Esophagus mucosa (tissue), 1 donor: ENCODE measurements around the gene DUSP15. TPM values are rescaled to one million over a fixed set of nuclear protein-coding genes. Genes with fewer than 3 reads are reported as not detected.
"Not testable (repeated sequence)": the region's sequence is repeated elsewhere in the genome, so short reads cannot be mapped to it uniquely, and the experiment has no call there.

Source experiments
- ATAC-seq: fragments of 200-7000 bp; cut with Tn5 transposase; one replicate; pipeline ENCODE4 v1.9.1; 2020
- total RNA-seq: library from RNA; stranded (reverse); gene quantifications from one replicate; pipeline ENCODE4 v1.2.4, GENCODE V29; 2023
- donor health status: DM: yes; HTN: yes; CAD: no.

DUSP15 gene
- total RNA-seq, 1 donor from 2014 or later = 0.64 TPM

- no peak for ATAC-seq
These were observed 51.1 kb downstream of the DUSP15 start, which contains the start of gene MYLK2 for GRCh38 chr20:31819083-31819784. Gene MYLK2 (plus strand): TSS chr20:31819356. CDS start chr20:31819581, 225 bp downstream.

GRCh38 chr20:31818376-31818908 lies 51.9 kb downstream of the DUSP15 start:
- no peak for ATAC-seq

- ATAC-seq = no peak
These were observed 52.9 kb downstream of the DUSP15 start for GRCh38 chr20:31817461-31817860.

GRCh38 chr20:31816221-31816620 lies 54.1 kb downstream of the DUSP15 start:
- ATAC-seq = peak; percentile 5

GRCh38 chr20:31815408-31816188 lies 54.7 kb downstream of the DUSP15 start:
- peak; percentile 9 for ATAC-seq

GRCh38 chr20:31814142-31814541 lies 56.2 kb downstream of the DUSP15 start:
- not testable (repeated sequence) for ATAC-seq

- ATAC-seq = no peak
These were observed 56.7 kb downstream of the DUSP15 start for GRCh38 chr20:31813611-31814010.

- no peak for ATAC-seq
These were observed 58.3 kb downstream of the DUSP15 start for GRCh38 chr20:31811796-31812728.

- ATAC-seq = no peak
These were observed 59.1 kb downstream of the DUSP15 start for GRCh38 chr20:31811198-31811597.

Other genes with a start within 250 kb of the DUSP15 start
- 0.96 TPM for gene COX4I2, start 232.6 kb downstream of the DUSP15 start, total RNA-seq
- 76.6 TPM for gene BCL2L1, start 147.7 kb downstream of the DUSP15 start, total RNA-seq
- gene TPX2, start 131.2 kb downstream of the DUSP15 start, total RNA-seq = 32.6 TPM
- gene MYLK2, start 51.2 kb downstream of the DUSP15 start, total RNA-seq = 0.12 TPM
- gene FOXS1, start 24.9 kb downstream of the DUSP15 start, total RNA-seq = 0.40 TPM
- gene TTLL9, start 107 bp upstream of the DUSP15 start, total RNA-seq = 0.16 TPM
- 12.2 TPM for gene PDRG1, start 81.5 kb upstream of the DUSP15 start, total RNA-seq
- gene XKR7, start 97.6 kb upstream of the DUSP15 start, total RNA-seq = not detected
- gene CCM2L, start 139.9 kb upstream of the DUSP15 start, total RNA-seq = 1.2 TPM
- 2.9 TPM for gene HCK, start 181.7 kb upstream of the DUSP15 start, total RNA-seq
- 42.4 TPM for gene TM9SF4, start 239.2 kb upstream of the DUSP15 start, total RNA-seq